ENCODE results near the gene GUCY2C.

DNA sequence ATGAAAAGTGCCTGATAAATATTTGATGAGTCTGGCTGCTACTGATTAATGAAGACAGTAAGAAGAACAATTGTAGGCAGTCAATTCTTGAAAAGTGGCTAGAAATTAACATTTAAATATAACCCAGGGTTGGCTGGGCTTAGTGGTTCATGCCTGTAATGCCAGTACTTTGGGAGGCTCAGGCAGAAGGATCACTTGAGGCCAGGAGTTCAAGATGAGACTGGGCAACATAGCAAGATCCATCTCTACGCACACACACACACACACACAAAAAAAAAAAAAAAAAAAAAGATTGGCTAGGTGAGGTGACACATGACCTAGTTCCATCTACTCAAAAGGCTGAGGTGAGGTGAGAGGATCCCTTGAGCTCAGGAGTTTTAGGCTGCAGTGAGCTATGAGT lies 120.8 kb downstream of the GUCY2C start:
- TF ChIP-seq EZH2 (IDR thresholded peaks at IDR 0.05) (no peak), POLR2AphosphoS5 (IDR thresholded peaks at IDR 0.05; ENCODE audit: borderline replicate concordance, low read depth, low read length) (no peak), FOXP2 (optimal IDR thresholded peaks at IDR 0.05; ENCODE audit: control extremely low read depth, extremely low read length, insufficient read depth) (no peak)

Data from SK-N-MC (cell line).